ENCODE measurements around the gene CRKL. TPM values are rescaled to one million over a fixed set of nuclear protein-coding genes. Genes with fewer than 3 reads are reported as not detected.

Gene CRKL
- total and polyA plus RNA-seq, 11 donors: 22.4 to 64.2 (median 52.9) TPM

GRCh38 chr22:20982563-20982882, 65.3 kb downstream of the CRKL start:
- intact Hi-C loops (cut with DNase I): loop anchor here in 3 of 10 donors (1.0 to 10.0 kb wide), 7 partner anchors 35 to 128 kb away; partner anchors contain the start of genes CRKL (in 1 of the 3), PI4KA (in 1 of the 3) and SNAP29 (in 1 of the 3)
- H3K27ac ChIP-seq: peak overlapping the region in 11 of 12 donors; percentile 90 to 96 (median 94)
- peak in 2 of 4 donors; percentile 11 to 16 for ATAC-seq
- peaks cover 7 to 39% (median 25%) of the 10 kb centered on the region in 12 donors for H3K4me1 ChIP-seq
- H3K9me3 ChIP-seq: peaks cover 0 to 13% (median 2%) of the 10 kb centered on the region in 12 donors
- 0 to 2% (median 1%) methylated on average over 9 to 12 of the region's 12 CpGs for WGBS, 4 donors
- DNase-seq: no peak
- peaks cover 0 to 3% (median 0%) of the 10 kb centered on the region in 9 donors for H3K27me3 ChIP-seq
- TF ChIP-seq CTCF (IDR thresholded peaks at IDR 0.05) (no peak), POLR2A (IDR thresholded peaks at IDR 0.05) (no peak)
- peak overlapping the region; percentile 65 to 99 (median 88) for H3K4me3 ChIP-seq
- peaks cover 0 to 36% (median 22%) of the 10 kb centered on the region in 9 donors for H3K36me3 ChIP-seq

- no peak for TF ChIP-seq CTCF (IDR thresholded peaks at IDR 0.05)
- TF ChIP-seq POLR2A (IDR thresholded peaks at IDR 0.05): no peak
- Histone ChIP-seq H3K4me1 (peaks cover 7 to 39% (median 25%) of the 10 kb centered on the region in 12 donors), H3K27ac (peak overlapping the region in 3 of 12 donors; percentile 90 to 95 (median 91)), H3K27me3 (peaks cover 0 to 3% (median 0%) of the 10 kb centered on the region in 9 donors), H3K36me3 (peaks cover 0 to 43% (median 29%) of the 10 kb centered on the region in 9 donors), H3K4me3 (peak overlapping the region; percentile 65 to 99 (median 88)), H3K9me3 (peaks cover 0 to 11% (median 2%) of the 10 kb centered on the region in 12 donors)
- ATAC-seq (no peak), DNase-seq (no peak)
- 78 to 90% (median 86%) methylated on average over 5 of the region's 5 CpGs for WGBS, 4 donors
- intact Hi-C loops (cut with DNase I): loop anchor here in 3 of 10 donors (5.0 to 10.0 kb wide), 6 partner anchors 36 to 128 kb away; partner anchors contain the start of genes CRKL (in 1 of the 3), PI4KA (in 1 of the 3) and SNAP29 (in 1 of the 3)
Measured at GRCh38 chr22:20983081-20983771, 66.0 kb downstream of the CRKL start.

GRCh38 chr22:20985720-20986119, 68.5 kb downstream of the CRKL start:
- TF ChIP-seq CTCF (IDR thresholded peaks at IDR 0.05) (no peak), POLR2A (IDR thresholded peaks at IDR 0.05) (no peak)
- no peaks in the 10 kb centered on the region for H3K9me3 ChIP-seq
- H3K27ac ChIP-seq: no peak overlapping the region
- no peak for DNase-seq
- peaks cover 7 to 23% (median 19%) of the 10 kb centered on the region in 12 donors for H3K4me1 ChIP-seq
- peaks cover 0 to 62% (median 37%) of the 10 kb centered on the region in 9 donors for H3K36me3 ChIP-seq
- WGBS, 4 donors: 91 to 95% (median 95%) methylated on average over 5 to 7 of the region's 7 CpGs
- no peak for ATAC-seq
- H3K4me3 ChIP-seq: no peak overlapping the region
- H3K27me3 ChIP-seq: no peaks in the 10 kb centered on the region
- intact Hi-C loops (cut with DNase I): loop anchor here in 2 of 10 donors (10.0 kb wide), 3 partner anchors 71 to 131 kb away; partner anchors contain the start of genes CRKL (in 1 of the 2), PI4KA (in 1 of the 2) and SNAP29 (in 1 of the 2)

- ATAC-seq (no peak), DNase-seq (no peak)
- intact Hi-C loops (cut with DNase I): loop anchor here in 2 of 10 donors (10.0 kb wide), 3 partner anchors 72 to 132 kb away; partner anchors contain the start of genes CRKL (in 1 of the 2), PI4KA (in 1 of the 2) and SNAP29 (in 1 of the 2)
- no peak for TF ChIP-seq CTCF (IDR thresholded peaks at IDR 0.05)
- Histone ChIP-seq H3K4me1 (peaks cover 2 to 17% (median 13%) of the 10 kb centered on the region in 12 donors), H3K27ac (no peak overlapping the region), H3K27me3 (no peaks in the 10 kb centered on the region), H3K4me3 (no peak overlapping the region), H3K9me3 (no peaks in the 10 kb centered on the region), H3K36me3 (peaks cover 0 to 67% (median 44%) of the 10 kb centered on the region in 9 donors)
- WGBS, 4 donors: 91 to 98% (median 95%) methylated on average over 1 of the region's 1 CpG
Measured at GRCh38 chr22:20986365-20986764, 69.2 kb downstream of the CRKL start.

Data from heart left ventricle (tissue), 16 donors.